ENCODE data around the gene CEP112. TPM values are rescaled to one million over a fixed set of nuclear protein-coding genes. Genes with fewer than 3 reads are reported as not detected.

The CEP112 gene
- total and polyA plus RNA-seq, 2 of the 13 experiments (the other 11 are each of a cell fraction or from before 2014, with no cell fraction given): 1.2 to 3.4 TPM

DNA sequence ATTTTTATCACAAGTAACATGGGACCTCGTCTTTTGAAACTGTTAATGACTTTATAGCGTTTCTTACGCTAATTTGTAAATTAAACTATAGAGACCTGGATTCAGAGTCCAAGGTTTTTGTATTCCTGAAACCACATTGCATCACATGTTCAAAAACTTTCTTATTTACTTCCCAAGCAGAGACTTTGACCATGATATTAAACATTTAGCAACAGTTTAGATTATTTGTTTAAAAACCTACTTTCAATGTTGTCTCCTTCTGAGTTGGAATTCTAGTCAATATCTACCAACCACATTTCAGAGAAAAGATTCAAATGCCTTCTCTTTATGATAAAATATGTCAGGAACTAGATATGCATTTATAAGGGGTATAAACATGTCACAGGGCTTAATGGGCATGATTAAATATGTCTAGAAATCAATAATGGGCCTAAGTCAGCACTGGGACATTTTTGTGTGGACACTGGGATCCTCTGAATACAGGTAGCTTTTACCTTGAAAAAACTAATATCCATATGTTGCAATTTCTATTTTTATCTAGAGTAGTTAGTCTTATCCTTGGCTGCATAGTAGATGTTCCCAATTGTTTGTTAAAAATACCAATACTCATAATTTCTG lies 43.6 kb upstream of the CEP112 start (continued):
- TF ChIP-seq, protein P1, sequence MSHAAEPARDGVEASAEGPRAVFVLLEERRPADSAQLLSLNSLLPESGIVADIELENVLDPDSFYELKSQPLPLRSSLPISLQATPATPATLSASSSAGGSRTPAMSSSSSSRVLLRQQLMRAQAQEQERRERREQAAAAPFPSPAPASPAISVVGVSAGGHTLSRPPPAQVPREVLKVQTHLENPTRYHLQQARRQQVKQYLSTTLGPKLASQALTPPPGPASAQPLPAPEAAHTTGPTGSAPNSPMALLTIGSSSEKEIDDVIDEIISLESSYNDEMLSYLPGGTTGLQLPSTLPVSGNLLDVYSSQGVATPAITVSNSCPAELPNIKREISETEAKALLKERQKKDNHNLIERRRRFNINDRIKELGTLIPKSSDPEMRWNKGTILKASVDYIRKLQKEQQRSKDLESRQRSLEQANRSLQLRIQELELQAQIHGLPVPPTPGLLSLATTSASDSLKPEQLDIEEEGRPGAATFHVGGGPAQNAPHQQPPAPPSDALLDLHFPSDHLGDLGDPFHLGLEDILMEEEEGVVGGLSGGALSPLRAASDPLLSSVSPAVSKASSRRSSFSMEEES (CRISPR knock-in tag; IDR thresholded peaks at IDR 0.05): peak; percentile 67; the same call in 1 of the 2 replicates
- no peak for TF ChIP-seq NFRKB (IDR thresholded peaks at IDR 0.05)
- no peak for TF ChIP-seq MTA3 (CRISPR knock-in tag; IDR thresholded peaks at IDR 0.05)
- TF ChIP-seq ZNF292 (CRISPR knock-in tag; IDR thresholded peaks at IDR 0.05; ENCODE audit: borderline replicate concordance, low read depth): no peak
- no peak for TF ChIP-seq CENPX (CRISPR knock-in tag; IDR thresholded peaks at IDR 0.05)
- no peak for TF ChIP-seq U2AF1 (optimal IDR thresholded peaks at IDR 0.05; ENCODE audit: low read depth, low read length)
- TF ChIP-seq CAMTA2 (CRISPR knock-in tag; IDR thresholded peaks at IDR 0.05; ENCODE audit: borderline replicate concordance): no peak
- no peak for TF ChIP-seq FOSL2 (CRISPR knock-in tag; IDR thresholded peaks at IDR 0.05)
- TF ChIP-seq ZNF609 (CRISPR knock-in tag; IDR thresholded peaks at IDR 0.05; ENCODE audit: borderline replicate concordance): peak; percentile 14; the same call in 1 of the 2 replicates
- peak; percentile 87 for TF ChIP-seq ZGPAT (CRISPR knock-in tag; IDR thresholded peaks at IDR 0.05)
- TF ChIP-seq FOXP4 (CRISPR knock-in tag; IDR thresholded peaks at IDR 0.05): peak; percentile 84
- TF ChIP-seq ZNF652 (CRISPR knock-in tag; IDR thresholded peaks at IDR 0.05; ENCODE audit: borderline replicate concordance, low read depth): peak; percentile 19; the same call in 1 of the 2 replicates
- peak; percentile 36; the same call in 1 of the 2 replicates for TF ChIP-seq TARDBP (CRISPR knock-in tag; IDR thresholded peaks at IDR 0.05)
- no peak for TF ChIP-seq EEA1 (CRISPR knock-in tag; IDR thresholded peaks at IDR 0.05; ENCODE audit: borderline replicate concordance)
- TF ChIP-seq NBN (conservative IDR thresholded peaks at IDR 0.05): no peak
- TF ChIP-seq ZNF678 (CRISPR knock-in tag; IDR thresholded peaks at IDR 0.05): no peak
- TF ChIP-seq HNF4G (IDR thresholded peaks at IDR 0.05; ENCODE audit: borderline replicate concordance, low read depth, low read length): peak; percentile 99
- TF ChIP-seq HNF4G (CRISPR knock-in tag; IDR thresholded peaks at IDR 0.05; ENCODE audit: borderline replicate concordance, low read depth): no peak
- no peak for TF ChIP-seq SRSF1 (optimal IDR thresholded peaks at IDR 0.05; ENCODE audit: low read depth, low read length)
- no peak for TF ChIP-seq ZC3H4 (CRISPR knock-in tag; IDR thresholded peaks at IDR 0.05; ENCODE audit: borderline replicate concordance)
- peak; percentile 87 for TF ChIP-seq FOXA1 (IDR thresholded peaks at IDR 0.05)
- TF ChIP-seq FOXA1 (CRISPR knock-in tag; IDR thresholded peaks at IDR 0.05): peak; percentile 90

Measured in HepG2 (cell line).